NCI-H1694 (cell line): ENCODE results near the gene RUFY3.
"Not testable (repeated sequence)": the region's sequence is repeated elsewhere in the genome, so short reads cannot be mapped to it uniquely, and the experiment has no call there.

Source experiments
- DNase-seq: peaks from one replicate; lab custom pipeline; 2025; lab: John Stamatoyannopoulos, UW

The RUFY3 gene

GRCh38 chr4:70735915-70736314 lies 14.2 kb downstream of the RUFY3 start:
- DNase-seq: not testable (repeated sequence)

GRCh38 chr4:70737006-70737405 lies 15.2 kb downstream of the RUFY3 start:
- DNase-seq: no peak

GRCh38 chr4:70737409-70737808 lies 15.6 kb downstream of the RUFY3 start:
- DNase-seq: no peak

GRCh38 chr4:70739496-70740337 lies 18.0 kb downstream of the RUFY3 start:
- no peak for DNase-seq

- DNase-seq: no peak
Observed at GRCh38 chr4:70741867-70742658, 20.3 kb downstream of the RUFY3 start.

GRCh38 chr4:70743731-70744130 lies 22.0 kb downstream of the RUFY3 start:
- DNase-seq: no peak

- DNase-seq: no peak
Observed at GRCh38 chr4:70746179-70746839, 24.5 kb downstream of the RUFY3 start.

GRCh38 chr4:70747874-70748273 lies 26.1 kb downstream of the RUFY3 start:
- DNase-seq: no peak

GRCh38 chr4:70749313-70749712 lies 27.5 kb downstream of the RUFY3 start:
- DNase-seq: no peak

- DNase-seq: no peak
Observed at GRCh38 chr4:70752236-70752635, 30.5 kb downstream of the RUFY3 start.

GRCh38 chr4:70753630-70754029 lies 31.9 kb downstream of the RUFY3 start:
- DNase-seq: no peak

- DNase-seq: no peak
Observed at GRCh38 chr4:70754470-70754869, 32.7 kb downstream of the RUFY3 start.

- DNase-seq: no peak
Observed at GRCh38 chr4:70754990-70755688, 33.4 kb downstream of the RUFY3 start.

- DNase-seq: no peak
Observed at GRCh38 chr4:70759126-70759525, 37.4 kb downstream of the RUFY3 start.

- DNase-seq: no peak
Observed at GRCh38 chr4:70759627-70760026, 37.9 kb downstream of the RUFY3 start.

- DNase-seq: no peak
Observed at GRCh38 chr4:70760662-70761061, 38.9 kb downstream of the RUFY3 start.

- DNase-seq: no peak
Observed at GRCh38 chr4:70761276-70761816, 39.6 kb downstream of the RUFY3 start.

- DNase-seq: no peak
Observed at GRCh38 chr4:70765368-70765767, 43.6 kb downstream of the RUFY3 start.

- no peak for DNase-seq
Observed at GRCh38 chr4:70768301-70768948, 46.7 kb downstream of the RUFY3 start.

GRCh38 chr4:70769396-70769795 lies 47.6 kb downstream of the RUFY3 start:
- DNase-seq: not testable (repeated sequence)

- DNase-seq: no peak
Observed at GRCh38 chr4:70772929-70773555, 51.3 kb downstream of the RUFY3 start.
